Mesendoderm (in vitro differentiated cells): ENCODE measurements around the gene AADAT.

Experiments
- DNase-seq: peaks from one replicate; pipeline ENCODE4 v3.0.0; 2013
- H2AK5ac ChIP-seq: 2 replicates; pipeline ENCODE4 v1.6.1; 2013; ENCODE audit warnings: low read length, inconsistent platforms
- H2BK120ac ChIP-seq: 2 replicates; pipeline ENCODE4 v1.6.1; 2013; ENCODE audit warnings: low read depth, mild to moderate bottlenecking, low read length, moderate library complexity, mixed read lengths
- H2BK15ac ChIP-seq: replicated peaks from 2 replicates; pipeline ENCODE4 v1.6.1; 2013; ENCODE audit warnings: low read depth, mild to moderate bottlenecking, moderate library complexity
- H2BK5ac ChIP-seq: 2 replicates; pipeline ENCODE4 v1.6.1; 2013; ENCODE audit warnings: low read length, inconsistent platforms
- H3K18ac ChIP-seq: 2 replicates; pipeline ENCODE4 v1.6.1; 2013; ENCODE audit warnings: mild to moderate bottlenecking, low read length, mixed read lengths
- H3K23ac ChIP-seq: one replicate; pipeline ENCODE4 v1.6.1; 2013; ENCODE audit warnings: low read length
- H3K27ac ChIP-seq: 2 replicates; pipeline ENCODE4 v1.5.1; 2013; ENCODE audit warnings: low read depth, mild to moderate bottlenecking, inconsistent platforms, low read length, moderate library complexity
- H3K27me3 ChIP-seq: 2 replicates; pipeline ENCODE4 v1.6.1; 2013; ENCODE audit warnings: low read length, control low read depth, mild to moderate bottlenecking, inconsistent platforms; ENCODE audit not compliant: insufficient read depth, poor library complexity
- H3K36me3 ChIP-seq: 2 replicates; pipeline ENCODE4 v1.6.1; 2013; ENCODE audit warnings: low read length, inconsistent platforms; ENCODE audit not compliant: control insufficient read depth, insufficient read depth
- H3K4ac ChIP-seq: one replicate; pipeline ENCODE4 v1.6.1; 2013; ENCODE audit warnings: low read depth, mild to moderate bottlenecking, low read length, moderate library complexity
- H3K4me1 ChIP-seq: 2 replicates; pipeline ENCODE4 v1.6.1; 2013; ENCODE audit warnings: low read depth, low read length, inconsistent platforms; ENCODE audit not compliant: control insufficient read depth
- H3K4me2 ChIP-seq: 2 replicates; pipeline ENCODE4 v1.6.1; 2013; ENCODE audit warnings: low read length
- H3K4me3 ChIP-seq: 2 replicates; pipeline ENCODE4 v1.5.1; 2013; ENCODE audit warnings: mild to moderate bottlenecking, low read length
- H3K56ac ChIP-seq: one replicate; pipeline ENCODE4 v1.6.1; 2013; ENCODE audit warnings: low read length
- H3K79me1 ChIP-seq: 2 replicates; pipeline ENCODE4 v1.6.1; 2013; ENCODE audit warnings: low read length, inconsistent platforms
- H3K79me2 ChIP-seq: 2 replicates; pipeline ENCODE4 v1.6.1; 2013; ENCODE audit warnings: mild to moderate bottlenecking, low read length; ENCODE audit not compliant: control insufficient read depth, insufficient read depth
- H3K9ac ChIP-seq: 2 replicates; pipeline ENCODE4 v1.6.1; 2013; ENCODE audit warnings: low read length, inconsistent platforms
- H4K5ac ChIP-seq: one replicate; pipeline ENCODE4 v1.6.1; 2013; ENCODE audit warnings: low read length
- H4K8ac ChIP-seq: one replicate; pipeline ENCODE4 v1.6.1; 2013; ENCODE audit warnings: low read depth, mild to moderate bottlenecking, control low read depth, low read length, moderate library complexity
- WGBS: extraction: QIAGEN DNeasy Blood & Tissue Kit; methylation state at CpG from one replicate; pipeline ENCODE4 v1.1.7; 2013; ENCODE audit warnings: low lambda C conversion rate, missing lambda C conversion rate; ENCODE audit not compliant: insufficient coverage; ENCODE audit errors: extremely low coverage; 5-methylcytosine and 5-hydroxymethylcytosine counted together

Gene AADAT

GRCh38 chr4:170111546-170111945 is 21.8 kb upstream of the AADAT start:
- Histone ChIP-seq H3K4ac (no peak overlapping the region), H3K4me3 (no peak overlapping the region), H3K79me1 (no peaks in the 10 kb centered on the region), H3K36me3 (no peaks in the 10 kb centered on the region), H4K5ac (peak overlapping the region; percentile 73), H3K27ac (peak overlapping the region; percentile 38), H2BK120ac (no peak overlapping the region), H4K8ac (no peak overlapping the region), H3K56ac (peak overlapping the region; percentile 36), H3K18ac (peak overlapping the region; percentile 70), H3K23ac (no peak overlapping the region), H2BK5ac (peak overlapping the region; percentile 35), H2BK15ac (no peak overlapping the region), H3K4me1 (no peaks in the 10 kb centered on the region), H3K79me2 (no peaks in the 10 kb centered on the region), H3K4me2 (no peak overlapping the region), H3K27me3 (no peaks in the 10 kb centered on the region), H2AK5ac (no peak overlapping the region), H3K9ac (no peak overlapping the region)
- WGBS = no CpG with 5 or more reads among the region's 3 CpGs
- no peak for DNase-seq

- H3K4me1 ChIP-seq = no peaks in the 10 kb centered on the region
- H4K8ac ChIP-seq = no peak overlapping the region
- no peaks in the 10 kb centered on the region for H3K79me1 ChIP-seq
- DNase-seq = peak; percentile 52
- H3K4me2 ChIP-seq = no peak overlapping the region
- peak overlapping the region; percentile 38 for H3K27ac ChIP-seq
- H3K4ac ChIP-seq = no peak overlapping the region
- no peak overlapping the region for H3K4me3 ChIP-seq
- H2AK5ac ChIP-seq = no peak overlapping the region
- H2BK120ac ChIP-seq = no peak overlapping the region
- H3K9ac ChIP-seq = no peak overlapping the region
- H3K36me3 ChIP-seq = no peaks in the 10 kb centered on the region
- H2BK15ac ChIP-seq = no peak overlapping the region
- no peaks in the 10 kb centered on the region for H3K27me3 ChIP-seq
- H3K56ac ChIP-seq = peak overlapping the region; percentile 1
- H3K23ac ChIP-seq = no peak overlapping the region
- H3K18ac ChIP-seq = peak overlapping the region; percentile 70
- H4K5ac ChIP-seq = no peak overlapping the region
- H3K79me2 ChIP-seq = no peaks in the 10 kb centered on the region
- H2BK5ac ChIP-seq = no peak overlapping the region
- no CpG with 5 or more reads among the region's 2 CpGs for WGBS
Observed at GRCh38 chr4:170111085-170111484, 21.3 kb upstream of the AADAT start.

- Histone ChIP-seq H3K36me3 (no peaks in the 10 kb centered on the region), H3K27me3 (no peaks in the 10 kb centered on the region), H3K27ac (peak overlapping the region; percentile 66), H4K5ac (no peak overlapping the region), H3K4ac (no peak overlapping the region), H3K79me2 (no peaks in the 10 kb centered on the region), H2BK5ac (no peak overlapping the region), H3K23ac (no peak overlapping the region), H2BK120ac (no peak overlapping the region), H2BK15ac (no peak overlapping the region), H3K56ac (no peak overlapping the region), H3K9ac (no peak overlapping the region), H3K4me1 (no peaks in the 10 kb centered on the region), H3K4me2 (no peak overlapping the region), H3K79me1 (no peaks in the 10 kb centered on the region), H3K18ac (no peak overlapping the region), H3K4me3 (no peak overlapping the region), H2AK5ac (no peak overlapping the region), H4K8ac (no peak overlapping the region)
- peak; percentile 76 for DNase-seq
- no CpG with 5 or more reads among the region's 5 CpGs for WGBS
Observed at GRCh38 chr4:170110285-170110672, 20.5 kb upstream of the AADAT start.

- H3K36me3 ChIP-seq = no peaks in the 10 kb centered on the region
- H3K4me1 ChIP-seq = no peaks in the 10 kb centered on the region
- no peak overlapping the region for H3K9ac ChIP-seq
- no peak overlapping the region for H3K4me2 ChIP-seq
- no peaks in the 10 kb centered on the region for H3K79me2 ChIP-seq
- H3K18ac ChIP-seq = peak overlapping the region; percentile 4
- no peaks in the 10 kb centered on the region for H3K79me1 ChIP-seq
- peak overlapping the region; percentile 11 for H3K56ac ChIP-seq
- H2BK15ac ChIP-seq = no peak overlapping the region
- WGBS = no CpG with 5 or more reads among the region's 6 CpGs
- no peak overlapping the region for H3K4ac ChIP-seq
- no peaks in the 10 kb centered on the region for H3K27me3 ChIP-seq
- H4K5ac ChIP-seq = no peak overlapping the region
- H3K27ac ChIP-seq = peak overlapping the region; percentile 13
- no peak overlapping the region for H4K8ac ChIP-seq
- peak; percentile 56 for DNase-seq
- no peak overlapping the region for H2BK120ac ChIP-seq
- H2AK5ac ChIP-seq = no peak overlapping the region
- peak overlapping the region; percentile 22 for H2BK5ac ChIP-seq
- no peak overlapping the region for H3K4me3 ChIP-seq
- no peak overlapping the region for H3K23ac ChIP-seq
Observed at GRCh38 chr4:170109586-170110284, 20.0 kb upstream of the AADAT start.

GRCh38 chr4:170106900-170107299 is 17.1 kb upstream of the AADAT start:
- no CpG with 5 or more reads among the region's 4 CpGs for WGBS
- no peak overlapping the region for H3K4me2 ChIP-seq
- no peak overlapping the region for H2BK5ac ChIP-seq
- no peaks in the 10 kb centered on the region for H3K4me1 ChIP-seq
- H3K27ac ChIP-seq = no peak overlapping the region
- no peaks in the 10 kb centered on the region for H3K79me2 ChIP-seq
- peak; percentile 28 for DNase-seq
- H3K4ac ChIP-seq = no peak overlapping the region
- H3K27me3 ChIP-seq = no peaks in the 10 kb centered on the region
- no peak overlapping the region for H2AK5ac ChIP-seq
- H2BK15ac ChIP-seq = no peak overlapping the region
- H3K79me1 ChIP-seq = no peaks in the 10 kb centered on the region
- no peak overlapping the region for H2BK120ac ChIP-seq
- no peak overlapping the region for H3K56ac ChIP-seq
- peak overlapping the region; percentile 19 for H3K18ac ChIP-seq
- no peak overlapping the region for H3K23ac ChIP-seq
- H3K36me3 ChIP-seq = no peaks in the 10 kb centered on the region
- H3K9ac ChIP-seq = no peak overlapping the region
- H3K4me3 ChIP-seq = no peak overlapping the region
- H4K5ac ChIP-seq = no peak overlapping the region
- H4K8ac ChIP-seq = no peak overlapping the region

- Histone ChIP-seq H2AK5ac (no peak overlapping the region), H2BK120ac (no peak overlapping the region), H2BK5ac (no peak overlapping the region), H3K27me3 (no peaks in the 10 kb centered on the region), H3K4me3 (no peak overlapping the region), H3K56ac (no peak overlapping the region), H3K79me1 (no peaks in the 10 kb centered on the region), H3K9ac (no peak overlapping the region), H3K23ac (no peak overlapping the region), H3K36me3 (no peaks in the 10 kb centered on the region), H3K18ac (no peak overlapping the region), H3K27ac (no peak overlapping the region), H4K5ac (no peak overlapping the region), H3K4me2 (no peak overlapping the region), H2BK15ac (no peak overlapping the region), H4K8ac (no peak overlapping the region), H3K79me2 (no peaks in the 10 kb centered on the region), H3K4me1 (no peaks in the 10 kb centered on the region), H3K4ac (no peak overlapping the region)
- DNase-seq = no peak
- WGBS = no CpG with 5 or more reads among the region's 1 CpG
Observed at GRCh38 chr4:170102426-170102825, 12.7 kb upstream of the AADAT start.
